Activated CD8-positive, alpha-beta memory T cell treated with anti-CD3 and anti-CD28 coated beads, Interleukin-2, amount 50 U/mL, for 48 hours (primary cell): ENCODE data around the gene MRPL45.
A peak's percentile ranks its signal among the peaks of the same experiment; 100 is the strongest.

ENCODE experiments used
- DNase-seq: peaks from one replicate; pipeline ENCODE4 v3.0.0-alpha.2; 2020

MRPL45 gene

GRCh38 chr17:38349097-38349730, 52.2 kb downstream of the MRPL45 start:
- DNase-seq, result peak; percentile 88

GRCh38 chr17:38350035-38350434, 53.1 kb downstream of the MRPL45 start:
- no peak for DNase-seq

GRCh38 chr17:38351412-38352222, 54.6 kb downstream of the MRPL45 start, which contains the start of gene SOCS7:
TSS of gene SOCS7 (plus strand) at chr17:38351844. CDS start at chr17:38352053, 209 bp downstream.
- DNase-seq, result peak; percentile 98

GRCh38 chr17:38352245-38353085, 55.5 kb downstream of the MRPL45 start:
- peak; percentile 68 for DNase-seq

- no peak for DNase-seq
Observed at GRCh38 chr17:38353086-38353604, 56.2 kb downstream of the MRPL45 start.

GRCh38 chr17:38353668-38354067, 56.7 kb downstream of the MRPL45 start:
- no peak for DNase-seq

GRCh38 chr17:38354466-38354865, 57.5 kb downstream of the MRPL45 start:
- DNase-seq, result no peak

- no peak for DNase-seq
Observed at GRCh38 chr17:38355251-38355650, 58.3 kb downstream of the MRPL45 start.

- no peak for DNase-seq
Observed at GRCh38 chr17:38357486-38358123, 60.6 kb downstream of the MRPL45 start.

GRCh38 chr17:38358586-38359513, 61.9 kb downstream of the MRPL45 start:
- no peak for DNase-seq

- no peak for DNase-seq
Observed at GRCh38 chr17:38361694-38362465, 64.9 kb downstream of the MRPL45 start.

- DNase-seq, result no peak
Observed at GRCh38 chr17:38363016-38363415, 66.0 kb downstream of the MRPL45 start.

GRCh38 chr17:38364741-38365140, 67.8 kb downstream of the MRPL45 start:
- DNase-seq, result no peak

GRCh38 chr17:38369124-38369886, 72.3 kb downstream of the MRPL45 start:
- no peak for DNase-seq
